ENCODE measurements around the gene CORO7.

- TF ChIP-seq POLR2A (IDR thresholded peaks at IDR 0.05) (no peak), CTCF (IDR thresholded peaks at IDR 0.05) (no peak)
Measured at GRCh38 chr16:4314532-4315185, 101.7 kb downstream of the CORO7 start.

Data from suprapubic skin (tissue), 3 donors.